SKM-1 (cell line): ENCODE results near the gene SMYD3.

Source experiments
- DNase-seq: peaks from one replicate; lab custom pipeline; 2025; ENCODE audit not compliant: unreplicated experiment; lab: John Stamatoyannopoulos, UW

Gene SMYD3

DNA sequence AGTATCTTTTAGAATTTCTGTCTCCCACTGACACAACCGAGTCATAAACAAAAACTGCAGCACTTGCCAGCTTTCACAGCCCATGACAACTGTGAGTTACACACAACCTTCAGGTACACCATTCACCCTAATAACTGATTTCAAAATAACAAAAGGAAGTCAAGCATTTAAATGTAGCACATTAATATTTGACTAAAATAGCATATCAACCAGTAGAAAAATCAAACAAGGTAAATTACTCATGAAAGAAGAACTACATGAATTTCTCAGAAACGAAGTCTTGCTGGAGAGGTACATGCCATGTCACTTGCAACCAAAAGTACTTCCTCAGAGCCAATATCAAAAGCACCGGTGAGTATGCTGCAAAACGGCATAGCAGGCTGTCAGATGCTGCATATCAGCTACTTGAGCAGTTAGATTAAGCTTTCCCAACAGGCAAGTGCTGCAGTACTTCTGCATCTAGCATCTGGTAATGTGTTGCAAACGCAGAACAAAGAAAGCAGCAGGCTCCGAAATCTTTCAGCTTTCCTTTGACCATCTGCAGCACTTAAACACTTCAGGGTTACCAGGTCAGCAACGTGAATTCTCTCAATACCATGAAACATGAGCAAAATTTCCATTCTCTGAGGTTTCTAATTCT is 223.2 kb downstream of the SMYD3 start:
- no peak for DNase-seq

DNA sequence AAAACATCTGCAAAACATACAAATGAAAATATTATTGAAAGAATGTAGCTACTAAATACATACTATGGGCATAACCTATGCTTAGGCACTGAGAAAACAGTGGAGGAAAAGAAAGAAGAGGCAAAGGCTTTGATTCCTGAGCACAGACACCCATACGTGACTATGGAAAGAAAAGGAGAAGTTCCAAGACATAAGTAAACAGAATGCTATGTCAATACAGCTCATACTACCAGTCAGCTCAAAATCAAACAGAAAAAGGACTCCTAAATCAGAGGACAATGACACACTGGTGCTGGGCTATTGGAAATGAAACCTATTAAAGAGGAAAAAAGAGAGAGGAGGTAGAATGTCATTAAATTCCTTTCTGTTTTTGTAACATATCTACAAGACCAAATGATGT is 225.4 kb downstream of the SMYD3 start:
- no peak for DNase-seq

DNA sequence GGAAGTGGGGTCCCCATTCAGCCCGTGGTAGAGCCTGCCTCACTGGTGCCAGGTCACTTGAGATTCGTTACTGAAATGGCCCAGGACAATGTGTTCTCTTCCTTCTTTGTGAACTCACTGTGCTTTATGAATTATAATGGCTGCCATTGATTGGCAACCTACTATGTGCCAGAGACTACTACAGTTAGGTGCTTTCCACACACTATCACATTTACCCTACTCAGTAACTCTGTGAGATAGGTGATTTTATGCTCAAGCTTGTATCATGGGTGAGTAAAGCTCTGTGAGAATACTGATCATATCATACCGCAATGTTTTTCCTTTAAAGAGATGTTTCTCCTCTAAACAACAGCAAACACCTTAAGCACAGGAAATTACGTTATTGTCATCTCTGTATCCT is 225.9 kb downstream of the SMYD3 start:
- DNase-seq = no peak

DNA sequence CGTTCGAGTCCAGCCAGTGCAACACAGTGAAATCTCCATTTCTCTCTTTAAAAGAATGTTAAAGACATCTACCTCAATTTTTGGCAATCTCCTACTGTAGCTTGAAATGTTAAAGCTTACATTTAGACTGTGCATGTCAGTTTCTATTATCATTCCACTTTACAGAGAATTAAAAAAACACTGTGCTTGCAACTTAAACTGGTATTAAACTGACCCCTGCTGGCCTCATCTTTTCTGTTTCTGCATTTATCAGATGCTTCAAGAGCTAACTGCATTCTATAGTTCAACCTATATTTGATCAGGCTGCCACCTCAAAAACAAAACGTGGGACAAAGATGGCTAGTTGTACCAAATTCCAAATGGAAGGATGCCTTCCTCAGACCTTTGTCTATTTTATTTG is 226.5 kb downstream of the SMYD3 start:
- DNase-seq = no peak

DNA sequence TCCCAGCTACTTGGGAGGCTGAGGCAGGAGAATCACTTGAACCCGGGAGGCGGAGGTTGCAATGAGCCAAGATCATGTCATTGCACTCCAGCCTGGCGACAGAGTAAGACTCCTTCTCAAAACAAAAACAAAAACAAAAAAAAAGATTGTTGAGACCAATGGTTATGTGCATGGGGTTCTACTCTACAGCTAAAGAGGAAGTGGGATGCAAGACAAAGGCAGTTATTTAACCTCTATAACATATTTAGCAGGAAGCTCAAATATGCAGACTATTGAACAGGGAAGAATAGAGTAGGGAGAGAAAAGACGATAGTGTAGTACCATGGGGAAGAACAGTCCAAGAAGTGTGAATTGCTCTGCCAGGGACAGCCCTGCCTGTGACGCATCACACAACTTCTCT is 227.7 kb downstream of the SMYD3 start:
- no peak for DNase-seq

DNA sequence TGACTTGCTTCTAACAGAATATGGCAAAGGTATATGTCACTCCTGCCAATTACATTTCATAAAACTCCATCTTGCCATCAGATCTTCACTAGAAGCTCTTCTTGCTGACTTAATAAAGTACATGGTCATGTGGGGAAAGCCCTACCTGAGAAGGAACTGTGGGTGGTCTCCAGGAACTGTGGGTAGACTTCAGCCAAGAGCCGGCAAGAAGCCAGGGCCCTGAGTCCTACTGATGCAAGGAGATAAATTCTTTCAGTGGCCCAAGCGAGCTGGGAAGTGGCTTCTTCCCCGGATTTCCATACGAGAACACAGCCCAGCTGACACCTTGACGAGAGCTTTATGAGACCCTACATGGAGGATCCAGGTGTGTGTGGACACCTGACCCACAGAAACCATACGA is 228.7 kb downstream of the SMYD3 start:
- no peak for DNase-seq

DNA sequence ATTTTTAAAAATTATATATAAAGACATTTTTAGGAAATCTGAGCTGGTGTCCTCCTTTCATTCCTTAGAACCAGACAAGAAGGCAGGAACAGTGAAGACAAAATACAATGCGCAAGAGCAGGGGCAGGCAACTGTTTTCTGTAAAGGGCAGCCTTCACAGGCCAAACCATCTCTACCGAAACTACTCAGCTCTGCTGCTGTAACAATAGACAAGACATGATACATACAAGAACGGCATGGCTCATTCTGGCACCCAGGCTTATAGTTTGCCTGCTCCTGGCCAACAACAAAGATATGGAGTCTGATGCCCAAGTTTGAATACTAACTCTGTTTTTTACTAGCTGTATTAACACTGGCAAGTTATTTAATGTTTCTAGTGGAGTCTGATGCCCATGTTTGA is 232.0 kb downstream of the SMYD3 start:
- DNase-seq = no peak

DNA sequence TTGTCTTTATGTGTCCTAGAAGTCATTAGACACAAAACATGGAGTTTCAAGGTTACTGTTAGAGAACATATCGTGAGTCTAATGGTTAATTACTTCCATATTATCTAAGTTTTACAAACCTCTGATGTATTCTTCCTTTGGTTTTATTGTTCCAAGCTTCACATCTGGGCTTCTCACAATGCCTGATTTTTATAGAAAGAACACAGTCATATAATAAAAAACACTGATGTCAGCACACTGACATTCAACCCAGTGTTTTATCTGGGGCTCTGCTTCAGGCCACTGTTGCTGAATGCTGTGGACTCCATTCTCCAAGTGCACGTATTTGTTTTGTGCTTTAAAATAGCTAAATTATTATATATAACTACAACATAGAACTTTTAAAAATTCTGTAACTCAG is 232.9 kb downstream of the SMYD3 start:
- no peak for DNase-seq

DNA sequence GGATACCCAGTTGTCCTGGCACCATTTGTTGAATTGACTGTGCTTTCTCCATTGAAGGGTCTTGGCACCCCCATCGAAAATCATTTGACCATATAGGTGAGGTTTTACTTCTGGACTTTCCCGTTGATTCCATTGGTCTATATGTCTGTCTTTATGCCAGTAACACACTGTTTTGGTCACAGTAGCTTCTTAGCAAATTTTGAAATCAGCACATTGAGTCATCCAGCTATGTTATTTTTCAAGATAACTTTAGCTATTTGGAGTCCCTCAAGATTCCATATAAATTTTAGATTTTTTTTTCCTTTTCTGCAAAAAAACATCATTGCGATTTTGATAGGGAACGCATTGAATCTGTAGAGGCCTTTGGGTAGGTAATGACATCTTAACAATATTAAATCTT is 235.6 kb downstream of the SMYD3 start:
- no peak for DNase-seq

DNA sequence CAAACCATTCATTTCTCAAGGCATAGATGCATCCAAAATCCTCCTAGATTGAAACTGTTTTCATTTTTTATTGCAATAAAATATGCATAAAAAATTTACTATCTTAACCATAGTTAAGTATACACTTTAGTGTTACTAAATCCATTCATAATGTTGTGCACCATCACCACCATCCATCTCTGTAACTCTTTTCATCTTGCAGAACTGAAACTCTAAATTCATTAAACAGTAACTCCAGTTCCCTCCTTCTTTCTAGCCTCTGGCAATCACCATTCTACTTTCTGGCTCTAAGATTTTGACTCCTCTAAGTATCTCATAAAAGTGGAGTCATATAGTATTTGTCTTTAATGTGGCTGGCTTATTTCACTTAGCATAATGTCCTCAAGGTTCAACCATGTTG is 236.8 kb downstream of the SMYD3 start:
- DNase-seq = no peak

DNA sequence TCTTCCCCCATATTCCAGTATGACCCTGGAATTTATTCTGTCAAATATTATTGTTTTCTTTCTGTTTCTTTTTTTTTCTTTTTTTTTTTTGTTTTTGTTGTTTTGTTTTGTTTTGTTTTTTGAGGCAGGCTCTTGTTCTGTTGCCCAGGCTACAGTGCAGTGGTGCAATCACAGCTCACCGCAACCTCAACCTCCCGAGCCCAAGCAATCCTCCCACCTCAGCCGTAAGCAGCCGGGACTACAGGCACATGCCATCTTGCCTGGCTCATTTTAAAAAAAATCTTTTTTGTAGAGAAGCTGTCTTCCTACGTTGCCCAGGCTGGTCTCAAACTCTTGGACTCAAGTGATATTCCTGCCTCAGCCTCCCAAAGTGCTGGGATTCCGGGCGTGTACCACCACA is 237.6 kb downstream of the SMYD3 start:
- DNase-seq = no peak

DNA sequence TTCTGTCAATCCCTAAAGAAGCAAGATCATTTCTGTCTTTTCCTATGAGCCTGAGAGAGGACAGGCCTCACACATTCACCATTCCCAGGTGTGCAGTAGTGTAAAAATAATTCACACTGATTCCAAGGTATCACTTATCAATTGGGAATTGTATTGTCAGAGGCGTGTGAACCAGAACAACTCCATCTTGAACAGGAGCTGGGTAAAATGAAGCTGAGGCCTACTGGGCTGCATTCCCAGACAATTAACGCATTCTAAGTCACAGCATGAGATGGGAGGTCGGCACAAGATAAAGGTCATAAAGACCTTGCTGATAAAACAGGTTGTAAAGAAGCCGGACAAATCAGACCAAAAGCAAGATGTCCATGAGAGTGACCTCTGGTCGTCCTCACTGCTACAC is 239.2 kb downstream of the SMYD3 start:
- DNase-seq = no peak

DNA sequence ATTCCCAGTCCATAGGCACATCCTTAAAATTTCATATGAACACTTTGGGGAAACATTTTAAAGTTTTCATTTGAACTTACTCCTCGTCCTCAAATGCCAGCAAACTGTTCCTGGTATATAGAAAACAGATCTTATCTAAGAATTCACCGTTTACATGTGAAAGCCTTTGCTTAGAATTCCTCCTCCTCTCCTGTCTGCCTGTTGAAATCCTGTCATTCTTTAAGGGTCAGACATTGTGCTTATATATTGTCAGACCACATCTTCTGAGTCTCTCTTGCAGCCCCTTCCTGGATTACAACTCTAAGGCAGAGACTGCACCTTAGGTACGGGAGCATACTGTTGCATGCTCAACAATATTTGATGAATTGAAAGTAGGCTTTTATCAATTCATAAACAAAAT is 239.7 kb downstream of the SMYD3 start:
- DNase-seq = no peak

DNA sequence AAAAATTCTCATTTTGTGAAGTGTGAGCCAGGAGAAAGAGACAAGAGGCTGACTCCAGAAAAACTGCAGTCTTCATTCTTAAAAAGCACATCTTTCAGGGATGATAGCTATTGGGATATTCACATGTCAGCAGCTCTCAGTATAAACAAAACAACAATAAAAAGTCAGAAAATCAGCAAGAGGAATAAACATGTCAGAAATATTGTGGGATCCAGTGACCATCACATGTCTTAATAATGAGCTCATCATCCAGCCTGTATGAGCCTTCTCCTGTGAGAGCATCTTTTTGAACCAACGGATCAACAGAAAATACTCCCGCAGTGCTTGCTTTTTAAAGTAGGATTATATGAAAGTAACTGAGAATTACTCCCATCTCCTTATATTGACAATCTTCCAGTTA is 241.6 kb downstream of the SMYD3 start:
- DNase-seq = no peak

DNA sequence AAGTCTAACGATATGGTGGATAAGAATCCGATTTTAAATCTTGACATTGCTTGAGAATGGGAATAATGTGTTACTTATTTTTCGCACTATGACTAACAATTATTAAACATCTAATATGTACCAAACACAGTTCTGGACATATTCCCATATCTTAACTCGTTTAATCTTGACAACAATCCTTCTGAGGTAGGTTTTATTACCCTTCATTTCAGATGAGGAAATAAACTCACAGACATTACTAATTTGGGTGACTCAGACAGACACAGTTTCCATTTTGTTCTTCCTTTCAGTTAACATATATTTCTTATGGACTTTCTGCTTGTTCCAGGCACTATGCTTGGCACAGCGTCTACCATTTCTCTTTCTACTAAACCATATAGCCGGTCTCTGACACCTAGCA is 244.8 kb downstream of the SMYD3 start:
- DNase-seq = no peak

DNA sequence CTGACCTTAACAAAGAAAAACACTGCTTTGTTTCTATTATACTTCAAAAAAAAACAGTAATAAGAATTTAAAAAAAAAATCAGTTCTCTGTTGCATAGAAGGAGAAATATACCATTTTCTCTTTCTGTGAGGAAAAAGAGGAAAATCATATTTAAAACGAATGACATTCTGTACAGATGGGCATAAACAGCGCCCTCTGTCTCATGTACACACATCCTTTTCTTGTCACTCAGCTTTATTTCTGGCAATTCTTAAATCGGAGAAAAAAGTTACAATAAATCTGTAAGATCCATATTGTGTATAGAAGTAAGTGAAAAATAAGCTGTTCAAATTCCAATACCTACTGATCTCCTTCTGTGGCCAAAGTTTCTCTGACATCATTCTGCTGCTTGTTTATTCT is 245.4 kb downstream of the SMYD3 start:
- DNase-seq = no peak

DNA sequence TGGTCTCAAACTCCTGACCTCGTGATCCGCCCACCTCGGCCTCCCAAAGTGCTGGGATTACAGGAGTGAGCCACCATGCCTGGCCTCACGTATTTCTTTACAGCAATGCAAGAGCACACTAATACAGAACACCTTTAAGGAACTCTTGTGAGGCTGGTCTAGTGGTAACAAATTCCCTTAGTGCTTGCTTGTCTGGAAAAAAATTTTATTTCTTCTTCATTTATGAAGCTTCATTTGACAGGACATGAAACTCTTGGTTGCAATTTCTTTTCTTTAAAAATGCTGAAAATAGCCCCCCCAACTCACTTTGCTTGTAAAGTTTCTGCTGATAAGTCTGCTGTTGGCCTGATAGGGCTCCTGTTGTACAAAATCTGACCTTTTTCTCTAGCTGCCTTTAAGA is 248.8 kb downstream of the SMYD3 start:
- no peak for DNase-seq

DNA sequence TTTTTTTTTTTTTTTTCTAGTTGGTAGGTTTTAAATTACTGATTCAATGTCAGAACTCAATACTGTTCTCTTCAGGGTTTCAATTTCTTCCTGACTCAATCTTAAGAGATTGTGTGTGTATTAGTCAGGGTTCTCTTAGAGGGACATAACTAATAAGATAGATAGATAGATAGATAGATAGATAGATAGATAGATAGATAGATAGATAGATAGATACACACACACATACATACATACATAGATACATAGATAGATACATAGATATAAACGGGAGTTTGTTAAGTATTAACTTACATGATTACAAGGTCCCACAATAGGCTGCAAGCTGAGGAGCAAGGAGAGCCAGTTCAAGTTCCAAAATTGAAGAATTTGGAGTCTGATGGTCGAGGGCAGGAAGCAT is 251.3 kb downstream of the SMYD3 start:
- no peak for DNase-seq

DNA sequence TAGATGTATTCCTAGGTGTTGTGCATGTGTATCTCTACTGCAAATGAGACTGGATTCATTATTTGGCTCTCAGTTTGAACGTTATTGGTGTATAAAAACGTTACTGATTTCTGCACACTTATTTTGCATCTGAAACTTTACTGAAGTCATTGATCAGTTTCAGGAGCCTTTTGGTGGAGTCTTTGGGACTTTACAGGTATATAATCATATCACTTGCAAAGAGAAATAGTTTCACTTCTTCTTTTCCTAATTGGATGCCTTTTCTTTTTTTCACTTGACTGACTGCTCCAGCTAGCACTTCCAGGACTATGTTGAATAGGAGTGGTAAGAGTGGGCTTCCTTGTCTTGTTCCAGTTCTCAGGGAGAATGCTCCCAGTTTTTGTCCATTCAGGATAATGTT is 252.2 kb downstream of the SMYD3 start:
- no peak for DNase-seq

DNA sequence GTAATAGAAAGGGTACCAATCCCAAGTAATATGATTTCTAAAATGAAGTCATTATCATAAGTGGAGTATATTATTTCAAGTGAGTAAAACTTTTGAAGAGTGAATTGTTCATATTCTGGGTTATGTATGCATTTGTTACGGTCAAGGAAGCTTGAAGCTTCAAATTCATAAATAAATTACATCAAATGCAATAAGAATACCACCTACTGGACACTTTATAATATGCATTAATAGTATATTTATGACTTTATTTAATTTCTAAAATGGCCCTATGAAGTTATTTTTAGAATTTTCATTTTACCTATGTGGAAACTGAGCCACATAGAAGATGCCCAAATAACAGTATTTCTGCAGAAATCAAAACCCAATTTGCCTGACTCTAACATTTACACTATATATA is 260.6 kb downstream of the SMYD3 start:
- DNase-seq = no peak

DNA sequence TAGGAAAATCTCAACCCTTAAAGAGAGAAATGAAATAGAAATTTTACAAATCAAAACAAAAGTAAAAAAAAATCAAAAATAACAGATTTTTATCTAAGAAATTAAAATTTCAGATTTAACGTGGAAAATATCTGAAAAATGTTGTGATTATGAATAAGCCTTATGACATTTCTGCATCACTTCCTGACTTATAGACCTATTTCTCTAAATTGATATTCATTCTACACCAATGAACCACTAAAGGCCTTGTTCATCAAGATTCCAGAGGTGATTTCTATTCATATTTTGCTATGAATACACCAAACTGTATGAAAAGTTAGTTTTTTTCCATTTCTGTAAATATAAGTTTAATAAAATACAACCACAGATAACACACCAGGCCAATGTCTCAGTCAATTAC is 261.5 kb downstream of the SMYD3 start:
- DNase-seq = no peak

DNA sequence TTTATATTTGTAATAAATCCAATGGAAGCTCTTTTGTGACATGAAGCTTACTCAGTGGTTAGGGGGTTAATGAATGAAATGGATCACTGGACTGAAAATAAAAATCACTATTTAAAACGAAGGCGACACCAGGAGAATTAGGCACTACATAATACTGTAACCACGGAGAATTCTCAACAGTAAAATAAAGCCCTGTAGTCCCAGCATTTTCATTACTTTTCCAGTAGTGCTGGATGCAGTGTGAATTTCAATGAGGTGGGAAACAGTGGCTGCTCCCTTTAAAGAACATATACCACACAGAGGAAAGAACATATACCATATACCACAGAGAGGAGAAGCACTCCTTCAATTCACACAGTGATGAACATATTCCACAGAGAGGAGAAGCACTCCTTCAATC is 275.0 kb downstream of the SMYD3 start:
- no peak for DNase-seq

DNA sequence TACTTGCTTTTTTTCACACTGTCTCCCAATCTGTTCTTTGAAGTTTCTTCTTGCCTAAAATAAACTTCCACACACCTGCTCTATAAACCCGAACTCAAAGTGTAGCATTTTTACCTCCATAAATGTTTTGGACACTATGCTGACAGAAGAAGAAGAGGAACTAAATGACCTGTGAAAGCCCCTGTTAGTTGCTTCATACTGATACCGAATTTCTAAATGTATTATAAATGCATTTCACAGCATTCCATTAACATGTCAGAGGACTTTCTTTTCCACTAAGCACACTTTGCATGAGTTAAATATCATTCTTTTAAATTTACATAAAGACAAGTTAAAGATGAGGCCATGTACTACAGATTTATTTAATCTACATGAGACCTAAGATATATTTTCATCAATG is 281.0 kb downstream of the SMYD3 start:
- peak; percentile 76 for DNase-seq
